ENCODE data around the gene FAM53A.

GRCh38 chr4:1659104-1660043 is 24.7 kb downstream of the FAM53A start:
- TF ChIP-seq ZNF384 (IDR thresholded peaks at IDR 0.05) (no peak), ARNT (IDR thresholded peaks at IDR 0.05) (no peak), SP1 (IDR thresholded peaks at IDR 0.05) (no peak), ELF4 (IDR thresholded peaks at IDR 0.05) (no peak), HDGF (IDR thresholded peaks at IDR 0.05; ENCODE audit: borderline replicate concordance) (no peak)
- TF ChIP-seq, protein P1, sequence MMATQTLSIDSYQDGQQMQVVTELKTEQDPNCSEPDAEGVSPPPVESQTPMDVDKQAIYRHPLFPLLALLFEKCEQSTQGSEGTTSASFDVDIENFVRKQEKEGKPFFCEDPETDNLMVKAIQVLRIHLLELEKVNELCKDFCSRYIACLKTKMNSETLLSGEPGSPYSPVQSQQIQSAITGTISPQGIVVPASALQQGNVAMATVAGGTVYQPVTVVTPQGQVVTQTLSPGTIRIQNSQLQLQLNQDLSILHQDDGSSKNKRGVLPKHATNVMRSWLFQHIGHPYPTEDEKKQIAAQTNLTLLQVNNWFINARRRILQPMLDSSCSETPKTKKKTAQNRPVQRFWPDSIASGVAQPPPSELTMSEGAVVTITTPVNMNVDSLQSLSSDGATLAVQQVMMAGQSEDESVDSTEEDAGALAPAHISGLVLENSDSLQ (IDR thresholded peaks at IDR 0.05), result no peak
